ENCODE data around the gene ISLR. TPM values are rescaled to one million over a fixed set of nuclear protein-coding genes. Genes with fewer than 3 reads are reported as not detected.

The ISLR gene
- total RNA-seq, 1 donor from 2014 or later = not detected

DNA sequence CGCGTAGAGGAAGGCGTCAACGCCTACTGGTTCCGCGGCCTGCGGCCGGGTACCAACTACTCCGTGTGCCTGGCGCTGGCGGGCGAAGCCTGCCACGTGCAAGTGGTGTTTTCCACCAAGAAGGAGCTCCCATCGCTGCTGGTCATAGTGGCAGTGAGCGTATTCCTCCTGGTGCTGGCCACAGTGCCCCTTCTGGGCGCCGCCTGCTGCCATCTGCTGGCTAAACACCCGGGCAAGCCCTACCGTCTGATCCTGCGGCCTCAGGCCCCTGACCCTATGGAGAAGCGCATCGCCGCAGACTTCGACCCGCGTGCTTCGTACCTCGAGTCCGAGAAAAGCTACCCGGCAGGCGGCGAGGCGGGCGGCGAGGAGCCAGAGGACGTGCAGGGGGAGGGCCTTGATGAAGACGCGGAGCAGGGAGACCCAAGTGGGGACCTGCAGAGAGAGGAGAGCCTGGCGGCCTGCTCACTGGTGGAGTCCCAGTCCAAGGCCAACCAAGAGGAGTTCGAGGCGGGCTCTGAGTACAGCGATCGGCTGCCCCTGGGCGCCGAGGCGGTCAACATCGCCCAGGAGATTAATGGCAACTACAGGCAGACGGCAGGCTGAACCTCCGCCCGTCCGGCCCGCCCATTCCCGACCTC lies 39.0 kb upstream of the ISLR start:
- POLR2A ChIA-PET = no interaction called here
- H3K27me3 Mint-ChIP-seq = peaks cover 75% of the 10 kb centered on the region
- TF ChIP-seq, protein P1, sequence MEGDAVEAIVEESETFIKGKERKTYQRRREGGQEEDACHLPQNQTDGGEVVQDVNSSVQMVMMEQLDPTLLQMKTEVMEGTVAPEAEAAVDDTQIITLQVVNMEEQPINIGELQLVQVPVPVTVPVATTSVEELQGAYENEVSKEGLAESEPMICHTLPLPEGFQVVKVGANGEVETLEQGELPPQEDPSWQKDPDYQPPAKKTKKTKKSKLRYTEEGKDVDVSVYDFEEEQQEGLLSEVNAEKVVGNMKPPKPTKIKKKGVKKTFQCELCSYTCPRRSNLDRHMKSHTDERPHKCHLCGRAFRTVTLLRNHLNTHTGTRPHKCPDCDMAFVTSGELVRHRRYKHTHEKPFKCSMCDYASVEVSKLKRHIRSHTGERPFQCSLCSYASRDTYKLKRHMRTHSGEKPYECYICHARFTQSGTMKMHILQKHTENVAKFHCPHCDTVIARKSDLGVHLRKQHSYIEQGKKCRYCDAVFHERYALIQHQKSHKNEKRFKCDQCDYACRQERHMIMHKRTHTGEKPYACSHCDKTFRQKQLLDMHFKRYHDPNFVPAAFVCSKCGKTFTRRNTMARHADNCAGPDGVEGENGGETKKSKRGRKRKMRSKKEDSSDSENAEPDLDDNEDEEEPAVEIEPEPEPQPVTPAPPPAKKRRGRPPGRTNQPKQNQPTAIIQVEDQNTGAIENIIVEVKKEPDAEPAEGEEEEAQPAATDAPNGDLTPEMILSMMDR (IDR thresholded peaks at IDR 0.05) = no peak
- intact Hi-C loops (cut with micrococcal nuclease) = loop anchor here (2.0 kb wide), 1 partner anchor 162 kb away; no protein-coding TSS in a partner anchor
- H3K36me3 Mint-ChIP-seq (ENCODE audit: low read depth) = no peaks in the 10 kb centered on the region
- CTCF ChIA-PET = interaction anchor here (1.0 to 1.4 kb wide), 3 partner anchors 11 to 162 kb away, joined by 3 to 5 read pairs (median 3); no protein-coding TSS in a partner anchor
- DNase-seq = peak; percentile 41
- H3K4me3 Mint-ChIP-seq = peak overlapping the region; percentile 64
- no peaks in the 10 kb centered on the region for H3K9me3 Mint-ChIP-seq
- H3K27ac Mint-ChIP-seq = peak overlapping the region; percentile 50
- no peak for ATAC-seq (ENCODE audit: low read depth)
- peaks cover 49% of the 10 kb centered on the region for H3K4me1 Mint-ChIP-seq

DNA sequence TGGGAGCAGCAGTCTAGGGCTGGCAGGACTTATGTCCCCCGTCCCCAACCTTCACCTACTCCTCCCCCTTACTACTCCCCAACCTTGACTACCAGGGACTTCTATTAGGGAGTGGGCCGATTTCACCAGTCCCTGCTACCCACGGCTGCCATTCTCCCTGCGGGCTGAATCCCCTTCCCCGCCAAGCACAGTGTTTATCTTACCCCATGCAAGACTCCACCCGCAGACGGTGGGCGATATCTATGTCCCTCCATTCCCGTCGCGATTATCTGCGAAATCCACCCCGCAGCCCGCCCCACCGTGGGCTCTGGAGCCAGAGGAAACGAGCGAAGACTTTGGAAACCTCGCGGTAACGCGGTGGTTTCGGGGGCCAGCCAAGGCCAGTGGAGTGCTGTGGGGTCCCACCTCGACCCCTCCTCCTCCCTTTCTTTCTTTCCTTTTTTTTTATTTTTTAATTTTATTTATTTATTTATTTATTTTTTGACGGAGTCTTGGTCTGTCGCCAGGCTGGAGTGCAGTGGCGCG lies 38.4 kb upstream of the ISLR start:
- CTCF ChIA-PET = interaction anchor here (1.3 kb wide), 2 partner anchors 11 to 12 kb away, joined by 3 read pairs; no protein-coding TSS in a partner anchor
- H3K27ac Mint-ChIP-seq = peak overlapping the region; percentile 44

DNA sequence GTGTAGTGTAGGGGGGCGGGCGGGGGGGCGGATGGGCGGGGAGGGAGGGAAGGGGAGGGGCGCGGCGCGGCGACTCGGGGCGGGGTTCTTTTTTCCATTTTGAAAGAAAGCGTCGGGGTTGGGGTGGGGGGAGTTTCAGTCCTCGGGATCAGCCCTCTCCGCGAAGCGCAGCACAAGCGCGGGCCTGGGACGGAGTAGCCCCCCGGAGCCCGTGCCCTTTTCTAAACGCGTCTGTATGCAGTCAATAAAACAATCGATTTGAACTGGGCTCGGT lies 37.0 kb upstream of the ISLR start:
- peak overlapping the region; percentile 77 for H3K4me3 Mint-ChIP-seq
- ChIA-PET POLR2A (no interaction called here), CTCF (no interaction called here)
- DNase-seq (no peak), ATAC-seq (ENCODE audit: low read depth) (no peak)
- H3K36me3 Mint-ChIP-seq (ENCODE audit: low read depth) = no peaks in the 10 kb centered on the region
- H3K4me1 Mint-ChIP-seq = peaks cover 36% of the 10 kb centered on the region
- H3K27me3 Mint-ChIP-seq = peaks cover 66% of the 10 kb centered on the region
- no peaks in the 10 kb centered on the region for H3K9me3 Mint-ChIP-seq
- H3K27ac Mint-ChIP-seq = no peak overlapping the region
- intact Hi-C loops (cut with micrococcal nuclease) = loop anchor here (1.0 kb wide), 1 partner anchor 8 kb away; no protein-coding TSS in a partner anchor
- TF ChIP-seq, protein P1 (IDR thresholded peaks at IDR 0.05) = no peak

More for the DNA sequence above, 38.4 kb upstream of the ISLR start:
- TF ChIP-seq, protein P1 (IDR thresholded peaks at IDR 0.05) = no peak
- Mint-ChIP-seq H3K9me3 (no peaks in the 10 kb centered on the region), H3K27me3 (peaks cover 71% of the 10 kb centered on the region), H3K36me3 (ENCODE audit: low read depth) (no peaks in the 10 kb centered on the region), H3K4me3 (peak overlapping the region; percentile 64), H3K4me1 (peaks cover 44% of the 10 kb centered on the region)
- ATAC-seq (ENCODE audit: low read depth) (no peak), DNase-seq (no peak)
- intact Hi-C loops (cut with micrococcal nuclease) = loop anchor here (2.0 kb wide), 1 partner anchor 162 kb away; no protein-coding TSS in a partner anchor
- POLR2A ChIA-PET = no interaction called here

DNA sequence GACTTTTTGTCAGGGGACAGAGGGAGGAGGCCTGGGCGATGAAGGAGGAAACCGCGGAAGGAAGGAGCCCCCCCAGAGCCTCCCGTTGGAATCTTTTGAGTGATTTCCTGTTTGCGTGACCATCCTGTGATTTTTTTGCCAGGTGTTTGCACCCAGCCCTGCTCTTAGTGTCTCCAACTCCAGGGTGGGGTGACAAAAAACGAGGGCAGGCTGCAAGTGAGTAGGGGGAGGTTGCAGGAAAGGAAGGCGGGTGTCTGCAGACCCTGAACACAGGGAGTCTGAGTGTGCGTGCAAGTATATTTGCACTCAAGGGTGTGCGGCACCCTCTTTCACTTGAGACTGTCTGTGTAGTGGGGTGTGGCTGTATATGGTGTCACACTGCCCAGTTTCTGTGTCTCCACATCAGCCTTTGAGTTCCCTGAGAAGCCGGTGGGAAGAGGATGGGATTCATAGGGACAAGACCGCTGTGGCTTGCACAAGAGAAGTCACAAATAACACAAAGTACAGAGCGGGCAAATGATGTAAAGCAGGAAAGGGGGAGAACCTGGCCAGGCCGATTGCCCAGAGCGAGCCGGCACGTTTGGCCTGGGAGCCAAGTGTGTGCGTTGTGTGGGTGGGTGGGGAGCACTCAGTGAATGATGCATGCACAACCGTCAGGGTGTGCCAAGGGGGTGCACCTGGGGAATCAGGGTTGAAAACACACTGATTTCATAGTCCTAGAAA lies 36.5 kb upstream of the ISLR start:
- Mint-ChIP-seq H3K9me3 (no peaks in the 10 kb centered on the region), H3K4me1 (peaks cover 33% of the 10 kb centered on the region), H3K36me3 (ENCODE audit: low read depth) (no peaks in the 10 kb centered on the region), H3K27ac (no peak overlapping the region), H3K27me3 (peaks cover 61% of the 10 kb centered on the region), H3K4me3 (peak overlapping the region; percentile 77)
- CTCF ChIA-PET = no interaction called here
- DNase-seq (no peak), ATAC-seq (ENCODE audit: low read depth) (no peak)
- POLR2A ChIA-PET = no interaction called here
- intact Hi-C loops (cut with micrococcal nuclease) = loop anchor here (1.0 kb wide), 1 partner anchor 9 kb away; no protein-coding TSS in a partner anchor
- TF ChIP-seq, protein P1 (IDR thresholded peaks at IDR 0.05) = no peak

DNA sequence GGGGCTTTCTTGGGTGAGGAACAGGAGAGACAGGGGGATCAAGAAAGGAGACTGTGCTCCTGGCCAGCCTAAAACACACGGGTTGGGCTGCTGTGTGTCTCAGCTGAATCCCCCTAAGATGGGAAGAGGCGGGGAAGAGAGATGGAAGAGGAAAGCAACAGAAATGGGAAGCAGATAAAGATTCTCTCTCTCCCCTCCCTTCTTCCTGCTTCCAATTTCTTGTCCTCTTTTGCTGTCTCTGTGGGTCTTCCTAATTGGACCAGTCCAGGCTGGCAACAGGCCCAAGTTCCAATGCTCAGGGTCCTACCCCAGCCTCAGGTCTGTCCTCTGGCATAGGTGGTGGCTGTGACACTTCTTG lies 36.0 kb upstream of the ISLR start:
- no peaks in the 10 kb centered on the region for H3K36me3 Mint-ChIP-seq (ENCODE audit: low read depth)
- ATAC-seq (ENCODE audit: low read depth) (no peak), DNase-seq (no peak)
- TF ChIP-seq, protein P1 (IDR thresholded peaks at IDR 0.05) = no peak
- no peak overlapping the region for H3K27ac Mint-ChIP-seq
- POLR2A ChIA-PET = no interaction called here
- H3K4me3 Mint-ChIP-seq = peak overlapping the region; percentile 77
- intact Hi-C loops (cut with micrococcal nuclease) = no loop called here
- peaks cover 58% of the 10 kb centered on the region for H3K27me3 Mint-ChIP-seq
- CTCF ChIA-PET = no interaction called here
- H3K4me1 Mint-ChIP-seq = peaks cover 29% of the 10 kb centered on the region
- H3K9me3 Mint-ChIP-seq = no peaks in the 10 kb centered on the region
